Thoracic aorta (tissue), 2 donors: ENCODE data around the gene PLCB1. TPM values are rescaled to one million over a fixed set of nuclear protein-coding genes. Genes with fewer than 3 reads are reported as not detected.

Experiments
- ATAC-seq: fragments of 150-250 bp; one replicate; pipeline ENCODE4 v1.8.0; 2017; ENCODE audit warnings: low read depth; ENCODE audit not compliant: insufficient number of reproducible peaks, low FRiP score
- DNase-seq: peaks from one replicate; pipeline ENCODE4 v3.0.0-alpha.2; 2020; ENCODE audit warnings: low spot score
- H3K27ac ChIP-seq, 2 donors: fragments of 200-600 bp; sonication (generic); 1 replicate in 1 of 2; 2 replicates in 1 of 2; pipeline ENCODE4 v1.5.1; 2016; ENCODE audit warnings: mild to moderate bottlenecking in 2 of 2, moderate library complexity in 2 of 2
- H3K27me3 ChIP-seq: fragments of 200-600 bp; sonication (generic); replicated peaks from 2 replicates; pipeline ENCODE4 v1.6.0; 2016; ENCODE audit warnings: mild to moderate bottlenecking; ENCODE audit not compliant: insufficient read depth
- H3K36me3 ChIP-seq: fragments of 200-600 bp; sonication (generic); one replicate; pipeline ENCODE4 v1.5.1; 2016
- H3K4me1 ChIP-seq, 2 donors: fragments of 200-600 bp; sonication (generic); 1 replicate in 1 of 2; 2 replicates in 1 of 2; pipeline versions ENCODE4 v1.5.1 to v1.6.0; 2016; ENCODE audit warnings: low read depth in 2 of 2, mild to moderate bottlenecking in 1 of 2; ENCODE audit not compliant: control insufficient read depth in 1 of 2
- H3K4me3 ChIP-seq: fragments of 200-600 bp; sonication (generic); 2 replicates; pipeline ENCODE4 v1.5.1; 2016; ENCODE audit warnings: mild to moderate bottlenecking
- H3K9me3 ChIP-seq: fragments of 200-600 bp; sonication (generic); 2 replicates; pipeline ENCODE4 v1.5.1; 2016
- CTCF ChIP-seq: fragments of 200-600 bp; sonication (generic); IDR thresholded peaks from one replicate; pipeline ENCODE4 v1.5.1; 2019; ENCODE audit warnings: antibody characterized with exemption
- total RNA-seq, 2 donors: library from RNA; depleted of rRNA; stranded (reverse); fragments of >200 nt; gene quantifications; one replicate each; pipeline versions ENCODE4 v1.1.0 to v1.2.3, GENCODE V29; 2016

The PLCB1 gene
- total RNA-seq: 10 to 100 TPM; 10.8 to 16.3 TPM

- H3K36me3 ChIP-seq: no peaks in the 10 kb centered on the region
- H3K4me1 ChIP-seq: peaks cover 0 to 13% of the 10 kb centered on the region in 2 donors
- ATAC-seq (peak; percentile 65), DNase-seq (peak; percentile 12)
- peak; percentile 76 for TF ChIP-seq CTCF
- no peaks in the 10 kb centered on the region for H3K27me3 ChIP-seq
- no peak within 1 kb of the TSS for H3K27ac ChIP-seq
- peak within 1 kb of the TSS; percentile 81 for H3K4me3 ChIP-seq
- no peaks in the 10 kb centered on the region for H3K9me3 ChIP-seq
Observed at GRCh38 chr20:8131598-8132483, at the start of gene PLCB1. TSS of gene PLCB1 (plus strand) at chr20:8132266. CDS start at chr20:8132652, 386 bp downstream.

GRCh38 chr20:8082989-8083388 is 49.1 kb upstream of the PLCB1 start:
- ATAC-seq (no peak), DNase-seq (no peak)
- Histone ChIP-seq H3K36me3 (no peaks in the 10 kb centered on the region), H3K9me3 (no peaks in the 10 kb centered on the region), H3K4me1 (no peaks in the 10 kb centered on the region), H3K4me3 (no peak overlapping the region), H3K27ac (no peak overlapping the region), H3K27me3 (no peaks in the 10 kb centered on the region)
- no peak for TF ChIP-seq CTCF

GRCh38 chr20:8089668-8090067 is 42.4 kb upstream of the PLCB1 start:
- no peaks in the 10 kb centered on the region for H3K27me3 ChIP-seq
- TF ChIP-seq CTCF: no peak
- H3K4me1 ChIP-seq: peaks cover 3 to 6% of the 10 kb centered on the region in 2 donors
- no peaks in the 10 kb centered on the region for H3K9me3 ChIP-seq
- DNase-seq (no peak), ATAC-seq (no peak)
- no peak overlapping the region for H3K27ac ChIP-seq
- H3K4me3 ChIP-seq: no peak overlapping the region
- H3K36me3 ChIP-seq: no peaks in the 10 kb centered on the region

GRCh38 chr20:8094415-8094818 is 37.6 kb upstream of the PLCB1 start:
- peaks cover 3 to 9% of the 10 kb centered on the region in 2 donors for H3K4me1 ChIP-seq
- DNase-seq: peak; percentile 38
- no peak for TF ChIP-seq CTCF
- no peaks in the 10 kb centered on the region for H3K36me3 ChIP-seq
- H3K4me3 ChIP-seq: no peak overlapping the region
- H3K27me3 ChIP-seq: no peaks in the 10 kb centered on the region
- H3K27ac ChIP-seq: no peak overlapping the region
- no peak for ATAC-seq
- H3K9me3 ChIP-seq: no peaks in the 10 kb centered on the region

- TF ChIP-seq CTCF: no peak
- H3K27me3 ChIP-seq: no peaks in the 10 kb centered on the region
- ATAC-seq: no peak
- no peak for DNase-seq
- no peaks in the 10 kb centered on the region for H3K36me3 ChIP-seq
- no peak overlapping the region for H3K4me3 ChIP-seq
- no peak overlapping the region for H3K27ac ChIP-seq
- no peaks in the 10 kb centered on the region for H3K9me3 ChIP-seq
- H3K4me1 ChIP-seq: peaks cover 3 to 9% of the 10 kb centered on the region in 2 donors
Observed at GRCh38 chr20:8094850-8095249, 37.2 kb upstream of the PLCB1 start.
